Activated T-cell treated with anti-CD3 and anti-CD28 coated beads, Interleukin-2, amount 50 U/mL, for 48 hours (primary cell): ENCODE measurements around the gene KIAA1210.

Experiments used
- DNase-seq, 2 experiments: peaks; one replicate each; pipeline ENCODE4 v3.0.0-alpha.2; 2020

Gene KIAA1210

GRCh38 chrX:119089619-119090018, 38.0 kb downstream of the KIAA1210 start:
- no peak for DNase-seq

- DNase-seq = no peak
Measured at GRCh38 chrX:119087121-119087520, 40.5 kb downstream of the KIAA1210 start.

DNA sequence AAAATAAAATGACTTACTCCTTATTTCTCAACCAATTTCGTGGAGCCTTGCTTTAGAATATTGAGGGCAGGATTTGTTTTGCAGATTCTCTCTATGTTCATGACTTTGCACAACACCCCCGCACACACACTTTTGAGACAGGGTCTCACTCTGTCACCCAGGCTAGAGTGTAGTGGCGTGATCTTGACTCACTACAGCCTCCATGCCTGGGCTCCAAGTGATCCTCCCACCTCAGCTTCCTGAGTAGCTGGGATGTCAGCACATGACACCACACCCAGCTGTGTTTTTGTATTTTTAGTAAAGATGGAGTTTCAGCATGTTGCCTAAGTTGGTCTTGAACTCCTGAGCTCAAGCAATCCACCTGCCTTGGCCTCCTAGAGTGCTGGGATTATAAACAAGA, 42.8 kb downstream of the KIAA1210 start:
- DNase-seq = no peak

- DNase-seq = no peak
Measured at GRCh38 chrX:119082278-119082677, 45.3 kb downstream of the KIAA1210 start.

DNA sequence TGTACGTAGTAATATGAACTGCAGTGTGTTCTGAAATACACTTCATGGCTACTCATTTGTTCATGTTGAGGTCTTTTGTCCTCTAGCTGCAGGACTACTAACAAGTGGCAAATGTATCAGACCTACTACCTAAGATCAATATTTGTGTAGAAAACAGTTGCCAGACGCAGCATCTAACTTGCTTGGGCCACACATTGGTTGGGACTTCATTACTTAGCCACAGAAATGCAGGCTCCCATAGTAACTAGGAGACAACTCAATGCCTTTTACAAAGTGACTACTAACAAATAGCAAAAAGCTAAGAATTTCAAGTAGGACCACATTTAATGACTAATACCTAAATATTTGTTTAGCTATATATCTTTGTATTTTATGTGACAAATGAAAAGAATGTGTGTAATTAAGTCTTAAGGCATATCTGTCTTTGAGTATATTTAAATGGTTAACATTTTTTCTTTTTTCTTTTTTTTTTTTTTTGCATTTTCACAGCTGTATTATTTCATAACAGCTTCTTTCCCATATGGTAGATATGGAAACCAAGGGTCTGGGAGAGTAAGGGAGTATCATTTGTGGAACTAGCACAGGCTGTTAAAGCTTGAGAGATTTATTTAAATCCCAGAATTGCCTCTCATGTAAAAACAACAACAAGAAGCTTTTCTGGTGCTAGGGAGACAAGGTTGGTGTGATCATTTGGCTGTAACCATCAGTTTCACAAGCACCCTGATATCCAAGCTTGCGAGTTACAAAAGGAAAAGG, 52.2 kb downstream of the KIAA1210 start:
- no peak for DNase-seq

DNA sequence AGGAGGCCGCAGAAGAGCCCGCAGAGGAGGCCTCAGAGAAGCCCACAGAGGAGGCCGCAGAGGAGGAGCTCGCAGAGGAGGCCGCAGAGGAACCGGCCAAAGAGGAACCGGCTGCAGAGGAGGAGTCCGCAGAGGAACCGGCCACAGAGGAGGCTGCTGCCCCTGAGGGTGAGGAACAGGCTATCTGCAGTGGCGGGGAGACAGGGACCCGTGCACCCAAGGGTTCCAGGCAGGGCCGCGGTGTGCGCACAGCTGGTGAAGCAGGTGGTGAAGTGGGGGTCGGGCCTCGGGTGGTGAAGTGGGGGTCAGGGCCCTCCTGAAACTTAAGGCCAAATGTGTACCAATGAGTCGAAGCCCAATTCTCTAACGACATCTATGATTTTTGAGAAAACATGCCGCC, 53.7 kb downstream of the KIAA1210 start:
- no peak for DNase-seq

DNA sequence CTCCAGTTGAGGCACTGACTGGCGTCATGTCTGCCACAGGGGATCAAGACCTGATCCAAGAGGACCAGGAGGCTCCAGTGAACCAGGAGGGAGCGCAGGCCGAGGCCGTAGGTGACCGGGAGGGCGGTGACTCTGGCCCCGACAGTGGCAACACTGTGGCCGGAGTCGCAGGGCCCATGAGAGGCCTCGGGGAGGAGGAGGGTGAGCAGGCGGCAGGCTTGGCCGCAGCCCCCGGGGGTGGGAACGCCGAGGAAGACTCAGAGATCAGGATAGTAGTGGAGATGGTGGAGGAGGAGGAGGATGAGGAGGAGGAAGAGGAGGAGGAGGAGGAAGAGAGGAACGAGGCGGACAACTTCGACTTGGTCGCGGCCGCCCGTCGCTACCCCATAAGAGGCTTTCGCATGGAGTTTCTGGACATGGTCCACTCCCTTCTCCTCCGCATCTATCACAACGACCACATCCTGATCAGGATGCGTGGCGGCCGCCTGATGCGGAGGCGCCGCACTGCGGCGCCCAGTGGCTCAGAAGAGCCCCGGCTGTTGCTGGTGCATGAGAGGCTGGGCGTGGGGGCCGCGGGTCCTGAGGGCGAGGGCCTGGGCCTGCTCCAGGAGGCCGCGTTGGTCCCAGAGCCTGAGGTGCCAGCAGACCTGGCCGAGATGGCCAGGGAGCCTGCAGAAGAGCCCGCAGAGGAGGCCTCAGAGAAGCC, 54.3 kb downstream of the KIAA1210 start:
- no peak for DNase-seq

DNA sequence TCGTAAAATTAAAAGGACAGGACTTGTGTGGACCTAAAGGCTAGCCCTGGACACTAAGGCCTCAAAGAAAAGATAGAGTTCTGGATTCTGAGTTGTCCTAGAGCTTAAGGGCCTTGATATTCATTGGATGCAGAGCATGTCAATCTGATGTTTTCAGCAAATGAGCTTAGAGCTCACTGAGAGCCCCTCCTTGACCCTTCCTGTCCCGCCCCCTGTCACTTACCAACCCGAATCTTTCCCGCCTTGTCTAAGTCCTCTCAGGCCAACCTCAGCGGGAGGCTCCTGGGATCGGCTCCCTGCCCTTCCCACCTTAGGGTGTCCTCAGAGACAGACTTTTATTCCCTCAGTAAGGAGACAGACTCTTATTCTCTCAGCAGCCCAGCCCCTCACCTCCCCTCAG, 54.9 kb downstream of the KIAA1210 start, which contains the start of gene CT47C1:
Gene CT47C1 (plus strand): TSS at position 250 of the 400 bp plus-strand sequence. CDS start 233 bp downstream, outside the sequence.
- no peak for DNase-seq

DNA sequence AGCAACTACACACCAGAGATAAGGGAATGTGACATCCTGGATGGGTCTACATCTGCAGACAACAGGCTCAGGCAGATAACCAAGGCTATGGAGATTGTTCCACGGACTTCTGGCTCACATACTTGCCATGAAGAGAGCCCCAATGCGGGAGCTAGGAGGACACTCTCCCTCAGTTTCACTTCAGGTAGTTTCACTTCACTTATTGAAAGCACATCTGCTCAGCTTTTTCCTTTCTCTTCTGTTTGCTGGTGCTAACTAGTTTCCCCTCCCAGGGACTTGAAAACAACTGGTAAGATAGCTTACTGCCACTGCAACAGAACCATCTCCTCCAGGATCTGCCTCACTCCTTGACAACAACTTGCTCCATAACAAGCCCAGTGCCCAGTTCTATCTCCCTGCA, 56.2 kb downstream of the KIAA1210 start:
- DNase-seq = no peak

GRCh38 chrX:119069762-119070161, 57.9 kb downstream of the KIAA1210 start:
- DNase-seq = no peak

DNA sequence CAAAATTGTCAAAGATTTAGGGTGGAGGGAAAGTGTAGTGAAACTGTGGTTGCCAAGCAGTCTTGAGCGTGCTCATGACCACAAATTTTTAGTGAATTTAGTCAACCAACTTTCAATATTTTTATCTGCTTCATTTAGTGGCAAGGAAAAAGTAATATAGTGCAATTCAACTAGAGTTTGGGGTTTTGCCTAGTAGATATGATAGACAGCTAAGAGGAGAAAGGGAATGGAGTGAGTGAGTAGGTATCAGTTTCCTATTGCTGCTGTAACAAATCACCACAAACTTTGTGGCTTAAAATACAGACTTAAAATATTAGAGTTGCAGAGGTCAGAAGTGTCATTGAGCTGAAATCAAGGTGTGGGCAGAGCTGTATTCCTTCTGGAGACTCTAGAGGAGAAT, 58.5 kb downstream of the KIAA1210 start:
- DNase-seq = no peak

- DNase-seq = peak; percentile 57 to 64
Measured at GRCh38 chrX:119067023-119067739, 60.4 kb downstream of the KIAA1210 start.

GRCh38 chrX:119063428-119063827, 64.2 kb downstream of the KIAA1210 start:
- DNase-seq = no peak

- no peak for DNase-seq
Measured at GRCh38 chrX:119062750-119063374, 64.8 kb downstream of the KIAA1210 start.

GRCh38 chrX:119055687-119056086, 71.9 kb downstream of the KIAA1210 start:
- DNase-seq = no peak

DNA sequence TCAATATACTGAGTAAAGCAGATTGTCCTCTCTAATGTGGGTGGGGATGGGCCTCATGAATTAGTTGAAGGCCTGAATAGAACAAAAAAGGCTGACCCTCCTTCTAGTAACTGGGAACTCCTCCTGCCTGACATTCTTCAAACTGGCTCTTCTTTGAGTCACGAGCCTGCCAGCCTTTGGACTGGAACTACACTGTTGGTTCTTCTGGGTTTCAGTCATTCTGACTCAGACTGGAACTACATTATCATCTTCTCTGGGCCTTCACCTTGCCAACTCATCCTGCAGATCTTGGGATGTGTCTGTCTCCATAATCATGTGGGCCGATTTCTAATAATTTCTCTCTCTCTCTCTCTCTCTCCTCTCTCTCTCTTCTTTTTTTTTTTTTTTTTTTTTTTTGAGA, 81.7 kb downstream of the KIAA1210 start:
- DNase-seq = no peak

DNA sequence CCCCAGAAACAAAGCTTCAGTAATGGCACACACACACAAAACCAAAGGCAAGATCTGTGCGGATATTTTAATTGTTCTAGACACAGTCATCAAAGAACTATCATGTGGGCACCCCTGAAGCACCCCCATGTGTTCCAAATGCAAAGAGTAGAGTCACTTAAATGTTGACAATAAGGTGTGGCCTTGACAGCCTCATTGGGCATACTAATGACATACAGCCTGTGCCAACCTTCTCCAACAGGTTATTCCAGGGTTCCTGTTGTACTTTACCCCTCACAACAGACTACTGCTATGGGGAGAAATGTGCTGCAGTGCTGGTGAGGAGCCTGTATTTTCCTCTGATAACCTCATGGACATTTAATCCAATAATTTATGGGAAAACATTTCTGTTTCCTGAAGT, 84.6 kb downstream of the KIAA1210 start:
- no peak for DNase-seq

DNA sequence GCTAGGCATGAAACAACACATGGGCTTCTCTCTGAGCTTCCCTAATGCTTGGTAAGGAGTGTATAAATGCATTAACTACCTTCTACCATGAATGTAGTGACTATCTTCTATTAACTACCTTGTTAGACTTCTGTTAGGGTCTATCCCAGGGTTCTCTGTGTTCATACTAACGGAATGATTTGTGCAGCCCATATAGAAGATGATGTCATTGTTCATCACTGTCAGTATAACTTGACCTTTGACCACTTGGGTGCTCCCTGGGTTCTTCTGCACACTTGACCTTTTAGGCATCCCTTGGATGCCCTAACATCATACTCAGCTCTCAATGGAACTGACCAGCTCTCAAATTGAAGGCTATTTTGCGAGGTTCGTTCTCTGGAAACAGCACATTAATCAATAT, 85.6 kb downstream of the KIAA1210 start:
- no peak for DNase-seq

DNA sequence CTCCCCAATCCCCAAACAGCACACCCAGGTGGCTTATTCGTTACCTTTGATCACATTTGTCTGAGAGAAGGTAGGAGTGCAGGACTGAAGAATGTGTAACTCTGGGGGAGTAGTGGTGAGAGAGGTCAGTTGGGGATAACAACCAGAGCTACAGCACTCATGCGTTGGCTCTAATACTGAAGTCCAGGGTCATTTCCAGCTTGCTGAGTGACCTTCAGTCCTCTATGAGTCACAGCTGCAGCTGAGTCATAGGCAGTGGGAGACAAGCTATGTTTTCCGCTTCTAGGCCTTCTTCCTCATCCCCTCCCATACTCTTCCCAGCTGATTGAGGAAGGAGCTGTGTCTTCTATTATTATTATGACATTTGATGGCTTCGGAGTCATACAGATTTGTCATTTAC, 86.4 kb downstream of the KIAA1210 start:
- no peak for DNase-seq

DNA sequence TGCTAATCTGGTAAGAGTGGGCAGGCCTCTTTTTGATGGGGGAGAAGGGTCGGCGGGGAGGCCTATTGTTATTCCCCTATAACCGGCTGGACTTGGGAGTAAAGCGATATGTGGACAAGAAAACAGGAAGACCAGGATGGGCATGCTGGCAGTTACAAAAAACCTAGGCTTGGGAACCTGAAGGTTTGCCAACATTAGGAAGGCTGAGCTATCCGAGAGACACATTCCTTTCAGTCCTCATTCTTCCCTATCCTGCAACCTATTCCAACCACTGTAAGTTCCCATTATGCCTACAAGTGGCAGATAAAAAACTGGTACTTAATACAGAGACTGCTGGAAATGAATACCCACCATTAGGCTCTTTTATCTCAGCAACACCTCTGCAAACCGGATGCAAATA, 87.2 kb downstream of the KIAA1210 start:
- no peak for DNase-seq

DNA sequence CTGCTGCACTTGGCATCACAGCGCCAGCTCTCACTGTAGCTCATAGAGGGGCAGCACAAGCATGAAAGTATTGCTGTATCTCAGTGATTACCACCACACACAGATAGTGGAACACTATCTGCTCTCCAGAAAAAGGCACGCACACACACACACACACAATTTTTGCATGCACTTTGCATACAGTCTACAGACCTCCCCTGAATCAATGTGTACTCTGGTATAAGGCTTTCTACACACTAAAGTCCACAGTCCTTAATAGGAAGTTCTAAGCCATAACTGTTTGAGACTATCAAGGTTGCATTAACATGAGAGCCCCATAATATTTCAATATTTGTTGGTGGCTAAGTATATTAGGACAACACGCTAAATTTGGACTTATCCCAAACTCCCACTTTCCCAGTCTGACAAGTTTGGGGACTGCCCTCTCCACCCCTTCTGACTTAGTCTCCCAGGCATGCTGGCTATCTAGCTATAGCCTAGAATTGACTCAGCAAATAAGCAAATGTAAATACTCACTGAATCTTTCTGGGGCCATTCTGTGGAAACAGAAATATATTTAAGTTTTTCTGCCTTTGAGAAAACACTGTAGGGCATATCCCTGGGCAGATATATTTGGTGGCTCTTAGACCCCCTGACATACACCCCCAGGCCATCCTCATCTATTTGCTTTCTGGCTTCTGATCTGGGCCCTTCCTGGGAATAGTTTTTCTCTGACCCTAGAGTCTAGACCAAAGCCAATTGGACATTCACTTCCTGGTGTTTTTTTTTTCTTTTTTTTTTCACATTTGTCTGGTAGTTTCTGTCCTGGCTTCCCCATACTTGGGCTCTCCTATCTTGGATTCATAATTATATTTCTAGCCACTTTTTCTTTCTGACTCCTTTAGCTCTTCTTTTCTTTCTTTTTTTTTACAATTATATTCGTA, 91.2 kb downstream of the KIAA1210 start:
- no peak for DNase-seq

GRCh38 chrX:119030990-119031389, 96.6 kb downstream of the KIAA1210 start:
- DNase-seq = no peak
